HG03039 (cell line): ENCODE results near the gene DNAH1.
"Not testable (repeated sequence)": the region's sequence is repeated elsewhere in the genome, so short reads cannot be mapped to it uniquely, and the experiment has no call there.

Experiments used
- ATAC-seq: cut with Tn5 transposase; IDR thresholded peaks from one replicate; pipeline ENCODE4 v1.9.1; 2021; ENCODE audit warnings: mild to moderate bottlenecking, moderate library complexity; ENCODE audit not compliant: unreplicated experiment

Gene DNAH1

DNA sequence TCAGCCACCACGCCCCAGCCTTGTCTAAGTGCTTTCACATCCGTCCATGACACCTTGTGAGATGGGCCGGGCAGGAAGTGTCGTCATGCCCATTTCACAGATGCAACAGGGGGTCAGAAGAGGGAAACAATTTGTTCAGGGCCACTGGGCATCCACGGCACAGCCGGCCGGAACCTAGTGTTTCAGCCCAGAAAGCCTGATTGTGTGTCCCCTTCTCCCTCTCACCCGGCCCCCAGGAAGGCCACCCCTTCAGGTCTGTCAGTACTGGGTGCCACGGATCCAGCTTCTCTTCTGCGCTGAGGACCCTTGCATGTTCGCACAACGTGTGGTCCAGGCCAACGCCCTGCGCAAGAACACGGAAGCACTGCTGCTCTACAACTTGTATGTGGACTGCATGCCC is 15.8 kb downstream of the DNAH1 start:
- no peak for ATAC-seq

DNA sequence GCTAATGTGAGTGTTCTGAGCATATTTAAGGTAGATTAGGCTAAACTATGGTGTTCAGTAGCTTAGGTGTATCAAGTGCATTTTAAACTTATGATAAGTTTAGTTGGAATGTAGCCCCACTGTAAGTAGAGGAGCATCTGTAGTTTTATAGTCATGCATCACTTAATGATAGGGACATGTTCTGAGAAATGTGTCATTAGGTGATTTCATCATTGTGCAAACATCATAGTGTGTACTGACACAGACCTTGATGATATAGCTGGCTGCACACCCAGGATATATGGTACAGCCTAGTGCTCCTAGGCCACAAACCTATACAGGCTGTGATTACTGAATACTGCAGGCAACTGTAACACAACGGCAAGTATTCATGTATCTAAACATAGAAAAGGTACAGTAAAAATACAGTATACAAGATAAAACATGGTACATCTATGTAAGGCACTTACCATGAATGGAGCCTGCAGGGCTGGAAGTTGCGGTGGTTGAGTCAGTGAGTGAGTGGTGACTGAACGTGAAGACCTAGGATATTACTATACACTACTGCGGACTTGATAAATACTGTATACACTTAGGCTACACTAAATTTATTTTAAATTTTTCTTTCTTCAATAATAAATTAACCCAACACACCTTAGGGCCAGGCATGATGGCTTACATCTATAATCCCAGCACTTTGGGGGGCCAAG is 17.9 kb downstream of the DNAH1 start:
- ATAC-seq: no peak

DNA sequence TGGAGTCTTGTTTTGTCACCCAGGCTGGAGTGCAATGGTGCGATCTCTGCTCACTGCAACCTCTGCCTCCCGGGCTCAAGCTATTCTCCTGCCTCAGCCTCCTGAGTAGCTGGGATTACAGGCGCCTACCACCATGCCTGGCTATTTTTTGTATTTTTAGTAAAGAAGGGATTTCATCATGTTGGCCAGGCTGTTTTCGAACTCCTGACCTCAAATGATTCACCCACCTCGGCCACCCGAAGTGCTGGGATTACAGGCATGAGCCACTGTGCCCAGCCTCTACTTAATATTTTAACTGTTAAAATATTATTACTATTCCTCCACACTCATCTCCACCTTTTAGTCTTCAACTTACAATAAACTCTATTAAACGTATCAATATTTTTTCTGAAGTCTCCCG is 22.0 kb downstream of the DNAH1 start:
- not testable (repeated sequence) for ATAC-seq

DNA sequence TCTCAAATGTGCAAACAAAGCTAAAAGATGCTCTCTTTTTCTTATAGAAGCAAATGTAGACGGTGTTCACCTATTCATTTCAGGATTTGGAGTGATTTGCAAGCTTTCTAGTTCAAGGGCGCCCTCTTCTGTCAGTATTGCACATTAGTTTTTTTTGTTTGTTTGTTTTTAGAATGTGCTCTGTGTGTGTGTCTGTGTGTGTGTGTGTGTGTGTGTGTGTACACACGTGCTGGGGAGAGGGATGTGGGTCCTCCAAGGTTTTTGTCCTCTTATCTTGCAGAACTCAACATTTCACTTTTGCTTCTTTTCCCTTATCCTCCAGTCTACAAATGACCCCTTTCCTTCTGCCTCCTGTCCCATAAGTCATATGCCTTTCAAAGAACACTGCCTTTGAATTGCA is 23.5 kb downstream of the DNAH1 start:
- no peak for ATAC-seq

DNA sequence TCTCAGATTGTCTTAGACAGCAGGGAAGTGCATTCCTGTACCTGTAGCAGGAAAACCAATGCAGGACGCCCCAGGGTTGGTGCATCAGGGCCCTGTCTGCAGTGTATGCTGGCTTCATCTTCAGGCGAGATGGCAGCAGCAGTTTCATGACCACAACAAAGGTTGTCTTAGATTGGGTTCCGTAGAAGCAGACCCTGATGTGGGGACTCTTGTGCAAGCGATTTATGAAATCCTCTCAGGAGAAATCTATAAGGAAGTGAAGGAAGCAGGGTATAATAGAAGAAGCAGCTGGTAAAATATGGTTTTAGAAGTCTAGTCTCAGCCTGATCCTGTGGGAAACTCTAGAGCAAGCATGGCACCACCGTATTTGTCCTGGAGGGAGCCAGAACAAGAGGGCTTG is 25.0 kb downstream of the DNAH1 start:
- ATAC-seq: no peak

DNA sequence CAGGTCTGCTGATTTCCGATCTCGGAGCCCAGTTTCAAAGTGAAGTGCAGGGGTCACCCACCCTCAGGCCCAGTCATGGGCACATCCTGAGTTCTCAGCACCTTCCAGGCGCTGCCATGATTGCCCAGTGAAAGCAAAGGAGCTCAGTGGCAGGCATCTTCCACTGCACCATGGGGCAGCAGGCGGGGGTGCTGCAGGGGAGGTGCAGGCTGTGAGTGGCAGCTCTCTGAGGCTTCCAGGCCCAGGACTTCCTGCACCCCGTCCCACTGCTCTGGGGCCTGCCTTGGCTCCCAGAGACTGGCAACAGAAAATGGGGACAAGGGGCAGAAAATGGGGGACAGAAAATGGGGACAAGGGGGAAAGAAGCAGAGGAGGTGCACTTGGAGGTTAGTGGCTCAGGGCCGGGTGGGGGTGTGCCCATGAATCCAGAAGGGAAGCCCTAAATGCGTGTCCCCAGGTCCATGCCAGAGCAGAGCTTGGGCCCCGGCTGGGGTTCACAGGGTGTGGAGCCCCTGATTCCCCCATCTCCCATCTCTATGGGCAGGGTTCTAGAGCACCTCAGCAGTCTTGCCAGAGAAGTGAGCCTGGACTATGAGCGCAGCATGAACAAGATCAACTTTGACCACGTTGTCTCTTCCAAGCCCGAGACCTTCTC is 28.0 kb downstream of the DNAH1 start:
- no peak for ATAC-seq

DNA sequence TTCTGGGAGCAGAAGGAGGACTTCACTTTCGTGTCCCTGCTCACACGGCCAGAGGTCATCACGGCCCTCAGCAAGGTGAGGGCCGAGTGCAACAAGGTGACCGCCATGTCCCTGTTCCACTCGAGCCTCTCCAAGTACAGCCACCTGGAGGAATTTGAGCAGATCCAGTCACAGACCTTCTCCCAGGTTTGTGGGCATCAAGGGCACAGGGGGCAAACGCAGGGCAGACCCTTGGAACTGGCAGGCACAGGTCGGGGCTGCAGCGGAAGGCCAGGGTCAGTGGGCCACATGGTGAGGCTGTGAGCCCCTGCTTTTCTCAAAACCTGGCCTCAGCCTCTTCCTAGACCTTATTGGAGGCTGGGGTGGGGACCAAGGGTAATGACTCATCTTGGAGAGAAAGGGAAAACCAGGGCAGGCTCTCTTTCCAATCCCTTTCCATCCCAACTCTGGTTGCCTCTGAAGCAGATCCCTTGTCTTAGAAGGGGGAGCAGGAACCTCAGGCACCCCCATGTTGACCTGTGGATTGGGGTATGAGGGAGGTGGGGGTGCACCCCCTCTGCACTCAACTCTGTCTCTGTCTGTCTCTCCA is 29.5 kb downstream of the DNAH1 start:
- ATAC-seq: no peak

DNA sequence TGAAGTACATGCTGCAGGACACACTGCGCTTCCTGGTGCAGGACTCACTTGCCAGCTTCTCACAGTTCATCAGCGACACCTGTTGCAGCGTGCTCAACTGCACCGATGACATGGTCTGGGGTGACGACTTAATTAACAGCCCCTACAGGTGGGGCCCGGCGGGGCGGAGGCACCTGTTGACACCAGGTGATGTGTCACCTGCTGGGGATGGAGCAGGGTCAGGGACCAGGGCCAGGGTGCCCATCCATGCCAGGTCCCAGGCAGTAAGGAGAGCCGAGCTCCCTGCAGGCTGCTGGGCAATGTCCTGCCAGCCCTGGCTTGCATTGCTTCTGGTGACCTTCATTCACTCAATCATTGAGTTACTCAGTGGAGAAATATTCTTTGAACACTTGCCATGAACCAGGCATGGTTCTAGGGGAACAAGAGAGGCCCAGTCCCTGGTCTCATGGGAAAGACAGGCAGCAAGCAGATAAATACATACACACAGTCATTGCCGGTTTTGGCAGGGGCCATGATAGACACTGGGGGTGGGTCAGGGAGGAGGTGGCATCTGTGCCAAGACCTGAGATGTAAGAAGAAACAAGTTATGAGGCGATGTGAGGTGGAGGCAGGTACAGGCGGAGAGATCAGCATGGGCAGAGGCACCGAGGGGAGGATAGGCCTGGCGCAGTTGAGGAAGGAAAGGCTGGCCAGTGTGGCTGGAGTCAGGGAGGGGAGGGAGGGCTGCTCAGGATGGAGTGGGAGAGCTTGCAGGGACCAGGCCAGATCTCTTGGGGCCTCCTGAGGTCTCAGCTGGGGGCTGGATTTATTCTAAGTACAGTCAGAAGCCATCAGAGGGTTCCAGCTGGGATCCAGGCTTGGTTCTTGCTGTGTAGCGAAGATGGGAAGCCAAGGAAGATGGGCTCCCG is 30.8 kb downstream of the DNAH1 start:
- no peak for ATAC-seq

DNA sequence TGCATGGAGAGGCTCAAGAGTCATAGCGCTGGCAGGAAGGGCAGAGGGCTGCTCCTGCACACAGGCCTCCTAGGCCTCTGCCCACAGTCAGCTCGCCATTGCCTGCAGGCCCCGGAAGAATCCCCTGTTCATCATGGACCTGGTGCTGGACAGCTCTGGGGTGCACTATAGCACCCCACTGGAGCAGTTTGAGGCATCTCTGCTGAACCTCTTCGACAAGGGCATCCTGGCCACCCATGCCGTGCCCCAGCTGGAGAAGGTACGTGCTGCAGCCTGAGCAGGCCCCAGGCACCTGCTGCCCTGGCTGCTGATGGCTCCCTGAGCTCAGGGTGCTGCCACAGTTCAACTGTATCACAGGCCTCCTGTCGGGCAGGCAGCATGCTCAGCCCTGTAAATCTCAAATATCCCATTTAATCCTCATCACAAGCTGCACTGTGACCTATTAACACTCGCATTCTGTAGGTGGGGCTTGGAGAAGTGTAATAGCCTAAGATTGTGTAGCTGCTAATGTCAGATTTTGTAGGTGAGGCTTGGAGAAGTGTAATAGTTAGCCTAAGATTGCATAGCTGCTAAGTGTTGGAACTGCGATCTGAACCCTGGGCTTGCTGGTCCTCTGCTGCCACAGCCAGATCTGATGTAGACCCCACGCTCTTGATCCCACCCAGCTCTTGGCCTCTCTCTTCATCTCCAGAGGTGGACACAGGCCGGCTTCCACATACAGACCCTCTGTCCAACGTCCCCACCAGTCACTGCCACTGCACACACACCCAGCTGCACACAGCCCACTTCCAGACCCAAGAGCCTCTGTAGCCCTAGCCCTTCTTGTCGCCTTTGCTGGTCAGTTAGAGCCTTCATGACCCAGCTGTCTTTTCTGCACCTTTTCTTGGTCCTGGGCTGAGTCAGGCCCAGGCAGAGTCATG is 31.9 kb downstream of the DNAH1 start:
- ATAC-seq: no peak

DNA sequence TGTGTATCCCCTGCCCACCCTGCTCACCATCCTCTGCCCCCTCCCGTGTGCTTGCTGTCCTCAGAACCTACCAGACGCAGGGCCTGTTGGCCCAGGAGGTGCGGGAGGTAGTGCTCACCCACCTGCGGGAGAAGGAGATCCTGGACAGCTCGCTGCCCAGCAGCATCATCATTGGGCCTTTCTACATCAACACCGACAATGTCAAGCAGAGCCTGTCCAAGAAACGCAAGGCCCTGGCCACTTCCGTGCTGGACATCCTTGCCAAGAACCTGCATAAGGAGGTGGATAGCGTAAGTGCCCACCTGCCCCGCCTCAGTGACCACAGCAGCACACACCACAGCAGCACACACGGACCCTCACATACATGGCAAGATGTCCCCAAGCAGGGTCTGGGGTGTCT is 33.0 kb downstream of the DNAH1 start:
- ATAC-seq: no peak

DNA sequence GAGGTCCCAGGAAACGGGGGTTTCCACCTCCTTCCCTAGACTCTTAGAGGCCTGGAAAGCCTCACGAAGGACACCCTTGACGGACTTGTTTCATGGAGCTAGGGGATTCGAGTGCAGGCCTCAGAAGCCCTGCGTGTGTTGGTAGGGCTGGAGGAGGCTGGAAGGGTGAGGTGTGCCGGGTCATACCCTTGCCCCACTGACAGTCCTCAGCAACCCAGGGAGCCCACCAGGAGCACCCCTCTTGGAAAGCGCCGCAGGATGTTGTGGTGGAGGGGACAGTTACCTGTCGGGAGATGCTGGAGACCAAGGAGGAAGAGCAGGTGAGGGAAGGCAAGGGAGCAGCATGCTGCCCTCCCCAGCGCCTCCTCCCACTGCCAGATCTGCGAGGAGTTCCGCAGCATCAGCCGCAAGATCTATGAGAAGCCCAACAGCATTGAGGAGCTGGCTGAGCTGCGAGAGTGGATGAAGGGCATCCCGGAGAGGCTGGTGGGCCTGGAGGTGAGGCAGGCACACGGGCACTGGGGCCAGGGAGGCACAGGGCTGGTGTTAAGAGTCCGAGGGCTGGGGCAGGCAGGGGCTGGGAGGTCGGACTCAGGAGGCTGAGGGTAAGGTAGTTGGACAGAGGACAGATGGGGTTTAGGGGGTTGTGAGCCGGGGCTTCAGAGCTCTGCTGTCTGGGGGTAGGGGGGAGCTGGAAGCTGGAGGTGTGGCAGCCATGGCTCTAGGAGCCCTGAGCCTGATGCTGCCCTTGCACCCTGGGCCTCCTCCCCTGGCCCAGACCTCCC is 33.7 kb downstream of the DNAH1 start:
- no peak for ATAC-seq

DNA sequence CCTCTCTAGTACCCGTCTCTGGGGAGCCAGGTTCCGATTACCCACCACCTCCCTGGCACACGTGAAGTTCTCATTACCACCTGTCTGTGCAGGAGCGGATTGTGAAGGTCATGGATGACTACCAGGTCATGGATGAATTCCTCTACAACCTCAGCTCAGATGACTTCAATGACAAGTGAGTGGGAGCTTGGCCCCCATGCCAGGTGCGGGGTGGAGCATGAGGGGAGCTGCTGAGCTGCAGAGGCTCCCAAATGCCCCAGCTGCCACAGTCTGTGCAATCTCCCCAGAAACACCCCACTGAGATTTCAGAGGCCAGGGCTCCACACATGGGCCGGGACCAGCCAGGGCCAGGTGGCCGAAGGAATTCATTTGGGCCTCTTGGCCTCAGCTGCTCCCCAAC is 34.3 kb downstream of the DNAH1 start:
- no peak for ATAC-seq

DNA sequence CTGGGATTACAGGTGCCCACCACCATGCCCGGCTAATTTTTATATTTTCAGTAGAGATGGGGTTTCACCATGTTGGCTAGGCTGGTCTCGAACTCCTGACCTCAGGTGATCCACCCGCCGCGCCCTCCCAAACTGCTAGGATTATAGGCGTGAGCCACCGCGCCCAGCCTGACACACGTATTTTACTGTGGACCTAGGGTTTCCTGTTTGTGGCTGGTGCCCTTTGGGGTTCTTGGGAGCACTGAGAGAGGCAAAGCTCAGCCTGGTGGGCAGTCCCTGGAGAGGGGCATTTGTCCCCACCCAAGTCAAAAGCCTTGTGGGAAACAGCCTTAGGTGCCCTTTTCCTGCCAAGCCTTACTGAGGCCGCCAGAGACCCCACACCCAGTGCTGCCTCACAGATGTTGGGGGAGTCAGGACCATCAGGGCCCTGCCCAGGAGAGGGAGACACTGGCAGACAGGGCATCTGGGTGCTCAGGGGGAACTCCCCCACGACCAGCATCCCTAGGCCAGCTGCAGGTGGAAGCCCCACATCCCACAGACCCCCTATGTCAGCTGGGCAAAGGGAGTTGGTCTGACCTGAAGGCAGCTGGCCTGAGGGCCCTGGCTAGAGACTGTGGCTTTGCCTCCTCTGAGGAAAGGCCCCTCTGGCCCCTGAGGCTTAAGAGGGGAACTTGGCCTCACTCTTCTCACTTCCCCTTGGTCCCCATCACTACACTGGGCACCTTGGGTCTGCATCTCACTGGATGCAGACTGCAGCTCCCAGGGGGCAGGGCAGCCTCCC is 35.1 kb downstream of the DNAH1 start:
- no peak for ATAC-seq

DNA sequence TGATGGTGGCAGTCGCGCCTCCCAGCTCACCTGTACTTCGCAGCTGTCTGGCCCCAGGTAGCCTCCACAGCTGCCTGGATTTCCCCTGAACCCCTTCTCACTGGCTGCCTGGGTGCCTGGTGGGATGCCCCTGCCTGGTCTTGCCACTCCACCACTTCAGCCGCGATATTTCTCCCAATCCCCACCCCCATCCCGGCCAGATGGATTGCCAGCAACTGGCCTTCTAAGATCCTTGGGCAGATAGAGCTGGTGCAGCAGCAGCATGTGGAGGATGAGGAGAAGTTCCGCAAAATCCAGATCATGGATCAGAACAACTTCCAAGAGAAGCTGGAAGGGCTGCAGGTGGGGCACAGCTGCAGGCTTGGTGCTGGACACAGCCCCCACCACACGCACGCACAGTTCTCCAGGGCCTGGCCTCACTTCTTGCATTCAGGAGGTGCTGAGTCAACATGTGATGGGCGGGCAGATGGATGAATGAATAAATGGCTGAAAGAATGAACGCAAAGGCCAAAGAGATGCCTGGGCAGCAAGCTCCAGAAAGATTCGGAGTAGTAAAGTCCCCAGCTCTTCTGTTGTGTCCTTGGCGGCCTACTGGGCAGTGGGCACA is 35.7 kb downstream of the DNAH1 start:
- no peak for ATAC-seq

DNA sequence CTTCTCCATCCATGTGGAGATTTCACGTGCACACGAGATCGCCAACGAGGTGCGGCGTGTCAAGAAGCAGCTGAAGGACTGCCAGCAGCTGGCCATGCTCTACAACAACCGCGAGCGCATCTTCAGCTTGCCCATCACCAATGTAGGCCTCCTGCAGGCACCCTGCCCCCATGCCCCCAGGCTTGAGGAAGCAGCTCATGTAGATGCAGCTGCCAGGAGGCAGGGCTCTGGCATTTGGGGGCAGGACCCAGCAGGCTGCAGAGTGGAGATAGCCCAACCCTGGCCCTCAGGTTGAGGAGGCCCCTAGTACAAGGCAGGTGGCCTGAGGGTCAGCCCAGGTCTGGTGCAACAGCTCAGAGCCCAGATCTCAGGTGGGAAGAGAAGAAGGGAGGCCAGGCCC is 36.4 kb downstream of the DNAH1 start:
- ATAC-seq: no peak

DNA sequence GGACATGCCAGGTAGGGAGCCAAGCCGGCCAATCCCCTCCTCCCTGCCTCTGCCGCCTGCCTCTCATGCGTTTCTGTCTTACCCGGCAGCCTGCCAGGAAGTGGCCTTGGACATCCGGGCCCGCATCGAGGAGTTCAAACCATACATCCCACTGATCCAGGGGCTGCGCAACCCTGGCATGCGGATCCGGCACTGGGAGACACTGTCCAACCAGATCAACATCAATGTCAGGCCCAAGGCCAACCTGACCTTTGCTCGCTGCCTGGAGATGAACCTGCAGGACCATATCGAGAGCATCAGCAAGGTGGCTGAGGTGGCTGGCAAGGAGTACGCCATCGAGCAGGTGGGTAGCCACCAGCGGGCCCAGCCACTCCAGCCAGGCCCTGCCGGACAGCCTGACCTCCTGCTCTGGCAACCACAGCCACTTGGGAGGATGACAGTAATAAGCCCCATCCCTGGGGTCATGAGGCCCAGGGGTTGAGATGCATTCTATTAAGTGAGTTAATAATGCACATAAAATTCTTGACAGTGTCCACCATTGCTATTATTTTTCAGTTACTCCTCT is 37.3 kb downstream of the DNAH1 start:
- ATAC-seq: no peak

DNA sequence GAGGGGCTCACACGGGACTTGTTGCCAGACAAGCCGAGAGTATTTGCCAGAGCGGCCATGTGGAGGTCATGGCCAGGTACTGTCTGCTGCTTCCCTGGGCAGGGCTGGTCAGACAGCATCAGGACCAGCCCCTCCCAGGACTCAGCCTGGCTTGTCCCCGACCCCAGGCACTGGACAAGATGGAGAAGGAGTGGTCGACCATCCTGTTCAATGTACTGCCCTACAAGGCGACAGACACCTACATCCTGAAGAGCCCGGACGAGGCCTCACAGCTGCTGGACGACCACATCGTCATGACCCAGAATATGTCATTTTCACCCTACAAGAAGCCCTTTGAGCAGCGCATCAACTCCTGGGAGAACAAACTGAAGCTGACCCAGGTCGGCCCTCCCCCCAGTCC is 38.6 kb downstream of the DNAH1 start:
- no peak for ATAC-seq

DNA sequence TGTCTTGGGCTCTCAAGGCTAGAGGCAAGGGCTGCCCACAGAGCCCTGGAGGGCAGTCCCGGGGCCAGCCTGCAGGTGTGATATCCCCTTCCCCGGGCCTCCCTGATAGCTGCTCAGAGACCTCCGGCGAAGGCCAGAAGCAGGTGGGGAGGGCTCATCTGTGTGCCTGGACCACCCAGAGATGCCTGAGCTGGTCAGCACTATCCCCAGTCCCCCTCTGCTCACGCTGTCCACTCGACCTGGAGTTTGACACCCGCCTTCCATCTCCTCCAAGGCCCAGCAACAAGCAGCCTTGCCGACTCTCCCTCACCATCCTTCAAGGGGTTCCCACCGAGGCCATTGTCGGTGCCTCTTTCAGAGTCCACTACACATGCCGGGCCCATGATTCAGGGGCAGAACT is 39.4 kb downstream of the DNAH1 start:
- no peak for ATAC-seq
